HUES6 (cell line): ENCODE measurements around the gene SPP2.

ENCODE experiments used
- H3K27ac ChIP-seq: 2 replicates; pipeline ENCODE4 v1.7.0; 2013; ENCODE audit warnings: low read depth, mild to moderate bottlenecking, low read length, inconsistent platforms
- H3K27me3 ChIP-seq: 2 replicates; pipeline ENCODE4 v1.6.1; 2013; ENCODE audit warnings: low read length; ENCODE audit not compliant: control insufficient read depth, insufficient read depth
- H3K36me3 ChIP-seq: 2 replicates; pipeline ENCODE4 v1.6.1; 2013; ENCODE audit warnings: low read length; ENCODE audit not compliant: control insufficient read depth, insufficient read depth
- H3K4me1 ChIP-seq: 2 replicates; pipeline ENCODE4 v1.6.1; 2013; ENCODE audit warnings: low read length; ENCODE audit not compliant: control insufficient read depth, insufficient read depth
- H3K4me3 ChIP-seq: 2 replicates; pipeline ENCODE4 v1.5.1; 2013; ENCODE audit warnings: low read depth, low read length
- H3K9ac ChIP-seq: one replicate; pipeline ENCODE4 v1.6.1; 2013; ENCODE audit warnings: mild to moderate bottlenecking, low read length
- H3K9me3 ChIP-seq: 2 replicates; pipeline ENCODE4 v1.6.1; 2013; ENCODE audit warnings: low read depth, low read length; ENCODE audit not compliant: control insufficient read depth, insufficient read depth

The SPP2 gene

GRCh38 chr2:234125451-234126145 is 75.1 kb downstream of the SPP2 start:
- Histone ChIP-seq H3K36me3 (no peaks in the 10 kb centered on the region), H3K27me3 (no peaks in the 10 kb centered on the region), H3K9me3 (no peaks in the 10 kb centered on the region), H3K4me1 (peaks cover 4% of the 10 kb centered on the region; the same call in 1 of the 2 replicates), H3K27ac (no peak overlapping the region), H3K4me3 (no peak overlapping the region), H3K9ac (no peak overlapping the region)

DNA sequence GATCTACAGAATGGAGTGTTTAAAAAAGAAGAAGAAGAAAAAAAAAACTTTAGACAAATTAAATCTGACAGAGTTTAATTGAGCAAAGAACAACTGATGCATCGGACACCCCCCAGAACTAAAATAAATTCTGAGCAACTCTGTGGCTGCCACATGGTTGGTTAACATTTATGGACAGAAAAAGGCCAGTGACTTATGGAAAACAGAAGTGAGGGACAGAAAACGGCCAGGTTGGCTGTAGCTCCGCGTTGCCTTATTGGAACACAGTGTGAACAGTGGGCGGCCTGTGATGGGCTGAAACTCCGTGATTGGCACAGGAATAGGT is 75.6 kb downstream of the SPP2 start:
- Histone ChIP-seq H3K36me3 (no peaks in the 10 kb centered on the region), H3K4me3 (no peak overlapping the region), H3K4me1 (peaks cover 4% of the 10 kb centered on the region; the same call in 1 of the 2 replicates), H3K9ac (no peak overlapping the region), H3K27ac (no peak overlapping the region), H3K9me3 (no peaks in the 10 kb centered on the region), H3K27me3 (no peaks in the 10 kb centered on the region)
